HG03060 (cell line): ENCODE measurements around the gene AKR1C1.
"Not testable (repeated sequence)": the region's sequence is repeated elsewhere in the genome, so short reads cannot be mapped to it uniquely, and the experiment has no call there.

Source experiments
- ATAC-seq: cut with Tn5 transposase; IDR thresholded peaks from one replicate; pipeline ENCODE4 v1.9.1; 2021; ENCODE audit warnings: low read depth, moderate number of reproducible peaks; ENCODE audit not compliant: unreplicated experiment

The AKR1C1 gene

GRCh38 chr10:4947039-4947634 is 16.1 kb upstream of the AKR1C1 start:
- no peak for ATAC-seq

- no peak for ATAC-seq
Measured at GRCh38 chr10:4947635-4948596, 15.3 kb upstream of the AKR1C1 start.

- not testable (repeated sequence) for ATAC-seq
Measured at GRCh38 chr10:4951512-4952162, 11.6 kb upstream of the AKR1C1 start.

GRCh38 chr10:4953405-4953804 is 9.8 kb upstream of the AKR1C1 start:
- ATAC-seq: no peak

- not testable (repeated sequence) for ATAC-seq
Measured at GRCh38 chr10:4956088-4956487, 7.1 kb upstream of the AKR1C1 start.

- ATAC-seq: not testable (repeated sequence)
Measured at GRCh38 chr10:4956955-4957645, 6.1 kb upstream of the AKR1C1 start.

GRCh38 chr10:4961558-4961957 is 1.7 kb upstream of the AKR1C1 start:
- ATAC-seq: not testable (repeated sequence)

GRCh38 chr10:4962308-4962707 is 907 bp upstream of the AKR1C1 start:
- ATAC-seq: not testable (repeated sequence)

- ATAC-seq: not testable (repeated sequence)
Measured at GRCh38 chr10:4963815-4964154, 570 bp downstream of the AKR1C1 start.

GRCh38 chr10:4965763-4966162 is 2.5 kb downstream of the AKR1C1 start:
- ATAC-seq: not testable (repeated sequence)

- not testable (repeated sequence) for ATAC-seq
Measured at GRCh38 chr10:4967189-4967588, 4.0 kb downstream of the AKR1C1 start.

- ATAC-seq: not testable (repeated sequence)
Measured at GRCh38 chr10:4969289-4969688, 6.1 kb downstream of the AKR1C1 start.

GRCh38 chr10:4970362-4970761 is 7.1 kb downstream of the AKR1C1 start:
- not testable (repeated sequence) for ATAC-seq

- not testable (repeated sequence) for ATAC-seq
Measured at GRCh38 chr10:4972369-4973142, 9.3 kb downstream of the AKR1C1 start.

- ATAC-seq: not testable (repeated sequence)
Measured at GRCh38 chr10:4973294-4973693, 10.1 kb downstream of the AKR1C1 start.

- ATAC-seq: not testable (repeated sequence)
Measured at GRCh38 chr10:4974400-4974799, 11.2 kb downstream of the AKR1C1 start.

- ATAC-seq: no peak
Measured at GRCh38 chr10:4977025-4977424, 13.8 kb downstream of the AKR1C1 start.

GRCh38 chr10:4978870-4979269 is 15.7 kb downstream of the AKR1C1 start:
- no peak for ATAC-seq

- ATAC-seq: no peak
Measured at GRCh38 chr10:4980793-4981192, 17.6 kb downstream of the AKR1C1 start.
